MCF 10A (cell line): Measurements from ENCODE around the gene ARSA. TPM values are rescaled to one million over a fixed set of nuclear protein-coding genes. Genes with fewer than 3 reads are reported as not detected.

Source experiments
- BruUV-seq: library from RNA; stranded (reverse); fragments of 400-500 nt; replicated peaks from 2 replicates; lab custom pipeline; 2021; lab: Mats Ljungman, UMichigan
- CTCF ChIA-PET: fragments of 300-600 bp; sonication (Branson Sonifier 250); formaldehyde crosslinking; extraction: SDS; loops from one replicate; lab custom pipeline; 2021; ENCODE audit warnings: antibody characterized with exemption, inconsistent platforms; lab: Yijun Ruan, JAX
- POLR2A ChIA-PET: fragments of 300-600, 350-650 bp; sonication (Branson Sonifier 250); formaldehyde crosslinking; extraction: SDS; loops from one replicate; lab custom pipeline; 2020; ENCODE audit warnings: antibody characterized with exemption, inconsistent platforms; lab: Yijun Ruan, JAX
- DNase-seq: peaks from one replicate; pipeline ENCODE4 v3.0.0-alpha.2; 2018; ENCODE audit not compliant: unreplicated experiment
- H3K27ac Mint-ChIP-seq: one replicate; pipeline ENCODE4 v1.8.0; 2022; ENCODE audit warnings: mild to moderate bottlenecking, low read depth, mixed read lengths; ENCODE audit not compliant: unreplicated experiment
- H3K27me3 Mint-ChIP-seq: one replicate; pipeline ENCODE4 v1.8.0; 2022; ENCODE audit warnings: mixed read lengths; ENCODE audit not compliant: insufficient read depth, unreplicated experiment
- H3K36me3 Mint-ChIP-seq: one replicate; pipeline ENCODE4 v1.8.0; 2022; ENCODE audit warnings: mild to moderate bottlenecking, moderate library complexity, mixed read lengths; ENCODE audit not compliant: insufficient read depth, unreplicated experiment
- H3K4me1 Mint-ChIP-seq: one replicate; pipeline ENCODE4 v1.8.0; 2022; ENCODE audit warnings: mixed read lengths; ENCODE audit not compliant: insufficient read depth, unreplicated experiment
- H3K4me3 Mint-ChIP-seq: one replicate; pipeline ENCODE4 v1.8.0; 2022; ENCODE audit warnings: mild to moderate bottlenecking, moderate library complexity, mixed read lengths; ENCODE audit not compliant: unreplicated experiment
- H3K9me3 Mint-ChIP-seq: one replicate; pipeline ENCODE4 v1.8.0; 2022; ENCODE audit warnings: mixed read lengths; ENCODE audit not compliant: unreplicated experiment
- CTCF ChIP-seq: fragments of 200-600 bp; IDR thresholded peaks from one replicate; pipeline ENCODE4 v1.8.0; 2022; ENCODE audit warnings: antibody characterized with exemption, mild to moderate bottlenecking; ENCODE audit not compliant: unreplicated experiment
- intact Hi-C: fragments of 100-400 bp; cut with micrococcal nuclease; formaldehyde crosslinking; loops from 2 replicates; pipeline ENCODE4 v1.14.1; 2022
- total RNA-seq: library from RNA; stranded (reverse); gene quantifications from 2 replicates; pipeline ENCODE4 v1.2.3, GENCODE V29; 2022

The ARSA gene
- total RNA-seq, 1 experiment from 2014 or later = 22.0 TPM

GRCh38 chr22:50673231-50674129 lies 45.5 kb upstream of the ARSA start:
- H3K27ac Mint-ChIP-seq = no peak overlapping the region
- no TSS peak for BruUV-seq
- H3K4me1 Mint-ChIP-seq = peaks cover 6% of the 10 kb centered on the region
- no peaks in the 10 kb centered on the region for H3K36me3 Mint-ChIP-seq
- POLR2A ChIA-PET = interaction anchor here (0.6 kb wide), 1 partner anchor 48 kb away, joined by 3 read pairs; no protein-coding TSS in a partner anchor
- intact Hi-C loops = no loop called here
- CTCF ChIA-PET = interaction anchor here (0.6 kb wide), 1 partner anchor 20 kb away, joined by 3 read pairs; no protein-coding TSS in a partner anchor
- no peaks in the 10 kb centered on the region for H3K9me3 Mint-ChIP-seq
- peak overlapping the region; percentile 30 for H3K4me3 Mint-ChIP-seq
- H3K27me3 Mint-ChIP-seq = peaks cover 37% of the 10 kb centered on the region
- TF ChIP-seq CTCF = no peak
- DNase-seq = no peak

GRCh38 chr22:50672471-50673230 lies 44.7 kb upstream of the ARSA start, which contains the start of gene SHANK3:
Gene SHANK3 (plus strand): TSS chr22:50672823.
- BruUV-seq = no TSS peak
- ChIA-PET POLR2A (interaction anchor here (0.6 kb wide), 1 partner anchor 48 kb away, joined by 3 read pairs; no protein-coding TSS in a partner anchor), CTCF (interaction anchor here (0.6 kb wide), 1 partner anchor 21 kb away, joined by 3 read pairs; no protein-coding TSS in a partner anchor)
- Mint-ChIP-seq H3K4me3 (peak within 1 kb of the TSS; percentile 30), H3K36me3 (no peaks in the 10 kb centered on the region), H3K27ac (no peak within 1 kb of the TSS), H3K27me3 (peaks cover 45% of the 10 kb centered on the region), H3K4me1 (peaks cover 6% of the 10 kb centered on the region), H3K9me3 (no peaks in the 10 kb centered on the region)
- TF ChIP-seq CTCF = no peak
- no peak for DNase-seq
- intact Hi-C loops = no loop called here

- no TSS peak for BruUV-seq
- POLR2A ChIA-PET = no interaction called here
- H3K27me3 Mint-ChIP-seq = peaks cover 48% of the 10 kb centered on the region
Measured at GRCh38 chr22:50672041-50672440, 44.1 kb upstream of the ARSA start.

More at GRCh38 chr22:50672041-50672440, 44.1 kb upstream of the ARSA start:
- Mint-ChIP-seq H3K4me1 (peaks cover 6% of the 10 kb centered on the region), H3K9me3 (no peaks in the 10 kb centered on the region), H3K27ac (no peak overlapping the region), H3K4me3 (no peak overlapping the region), H3K36me3 (no peaks in the 10 kb centered on the region)
- CTCF ChIA-PET = no interaction called here
- DNase-seq = no peak
- intact Hi-C loops = no loop called here
- TF ChIP-seq CTCF = no peak
